Caki2 (cell line): ENCODE data around the gene P2RY6. TPM values are rescaled to one million over a fixed set of nuclear protein-coding genes. Genes with fewer than 3 reads are reported as not detected.

Experiments used
- DNase-seq: peaks from one replicate; pipeline ENCODE4 v3.0.0-alpha.2; 2015; ENCODE audit warnings: low read depth
- in situ Hi-C: cut with HindIII; loops from 2 replicates; pipeline ENCODE4 v1.10.0; 2016; ENCODE audit warnings: low sequenced_read_pairs, low pct_unique_long_range_greater_than_20kb, mixed read lengths
- total RNA-seq: library from RNA; depleted of rRNA; stranded (reverse); fragments of >200 nt; shearing (Covaris generic); gene quantifications from 2 replicates; pipeline ENCODE4 v1.2.3, GENCODE V29; 2014; ENCODE audit warnings: low replicate concordance

P2RY6 gene
- total RNA-seq, 1 experiment from 2014 or later: not detected

GRCh38 chr11:73308003-73308960 lies 36.1 kb downstream of the P2RY6 start, which contains the start of gene ARHGEF17:
TSS of gene ARHGEF17 (plus strand) at chr11:73308276. CDS start at chr11:73308639, 363 bp downstream.
- DNase-seq: peak; percentile 34
- in situ Hi-C loops: no loop called here

- in situ Hi-C loops: no loop called here
- peak; percentile 92 for DNase-seq
Measured at GRCh38 chr11:73308961-73309919, 37.1 kb downstream of the P2RY6 start.

GRCh38 chr11:73310076-73310475 lies 37.9 kb downstream of the P2RY6 start:
- no peak for DNase-seq
- in situ Hi-C loops: no loop called here

GRCh38 chr11:73310661-73311393 lies 38.7 kb downstream of the P2RY6 start:
- no peak for DNase-seq
- in situ Hi-C loops: no loop called here

GRCh38 chr11:73311394-73311869 lies 39.3 kb downstream of the P2RY6 start:
- in situ Hi-C loops: no loop called here
- DNase-seq: no peak

GRCh38 chr11:73312036-73312435 lies 39.9 kb downstream of the P2RY6 start:
- in situ Hi-C loops: no loop called here

GRCh38 chr11:73312851-73313327 lies 40.8 kb downstream of the P2RY6 start:
- in situ Hi-C loops: no loop called here
- no peak for DNase-seq

More at GRCh38 chr11:73312036-73312435, 39.9 kb downstream of the P2RY6 start:
- no peak for DNase-seq

GRCh38 chr11:73313652-73314051 lies 41.5 kb downstream of the P2RY6 start:
- in situ Hi-C loops: no loop called here
- no peak for DNase-seq

- peak; percentile 63 for DNase-seq
Measured at GRCh38 chr11:73314117-73314961, 42.2 kb downstream of the P2RY6 start.

GRCh38 chr11:73315293-73316020 lies 43.3 kb downstream of the P2RY6 start:
- in situ Hi-C loops: no loop called here
- DNase-seq: no peak

More at GRCh38 chr11:73314117-73314961, 42.2 kb downstream of the P2RY6 start:
- in situ Hi-C loops: no loop called here

GRCh38 chr11:73316422-73316821 lies 44.3 kb downstream of the P2RY6 start:
- in situ Hi-C loops: no loop called here

GRCh38 chr11:73317373-73317772 lies 45.2 kb downstream of the P2RY6 start:
- in situ Hi-C loops: no loop called here
- no peak for DNase-seq

More at GRCh38 chr11:73316422-73316821, 44.3 kb downstream of the P2RY6 start:
- DNase-seq: no peak

- in situ Hi-C loops: no loop called here
- DNase-seq: no peak
Measured at GRCh38 chr11:73317803-73318202, 45.7 kb downstream of the P2RY6 start.

- DNase-seq: no peak
- in situ Hi-C loops: no loop called here
Measured at GRCh38 chr11:73318501-73319011, 46.4 kb downstream of the P2RY6 start.

- no peak for DNase-seq
- in situ Hi-C loops: no loop called here
Measured at GRCh38 chr11:73320763-73321603, 48.8 kb downstream of the P2RY6 start.
